Panc1 (cell line): ENCODE data around the gene MYH3. TPM values are rescaled to one million over a fixed set of nuclear protein-coding genes. Genes with fewer than 3 reads are reported as not detected.

Experiments
- ATAC-seq: fragments of 200-7000 bp; cut with Tn5 transposase; 2 replicates; pipeline ENCODE4 v1.9.1; 2020; ENCODE audit warnings: mild to moderate bottlenecking, moderate library complexity
- BruUV-seq: library from RNA; stranded (reverse); fragments of 400-500 nt; replicated peaks from 2 replicates; lab custom pipeline; 2021; lab: Mats Ljungman, UMichigan
- CTCF ChIA-PET: fragments of 300-600 bp; sonication (Branson Sonifier 250); formaldehyde crosslinking; loops from one replicate; lab custom pipeline; 2022; ENCODE audit warnings: antibody characterized with exemption; lab: Charles Lee
- POLR2A ChIA-PET: fragments of 300-600 bp; sonication (Branson Sonifier 250); formaldehyde crosslinking; loops from one replicate; lab custom pipeline; 2022; ENCODE audit warnings: antibody characterized with exemption; lab: Charles Lee
- DNase-seq: peaks from one replicate; pipeline ENCODE4 v3.0.0-alpha.2; 2010; ENCODE audit warnings: low read depth, low spot score
- H3K27ac ChIP-seq: 2 replicates; pipeline ENCODE4 v1.5.1; 2011; ENCODE audit warnings: mild to moderate bottlenecking, low read length, inconsistent platforms
- H3K27me3 ChIP-seq: fragments of 200-500 bp; sonication (Bioruptor generic); 2 replicates; pipeline ENCODE4 v1.6.0; 2014; ENCODE audit warnings: low read length, inconsistent platforms; ENCODE audit not compliant: control insufficient read depth, insufficient read depth
- H3K36me3 ChIP-seq: fragments of 200-500 bp; sonication (Bioruptor generic); 2 replicates; pipeline ENCODE4 v1.5.1; 2014; ENCODE audit warnings: inconsistent platforms, mild to moderate bottlenecking, low read length, moderate library complexity; ENCODE audit not compliant: control insufficient read depth, insufficient read depth
- H3K4me1 ChIP-seq: 2 replicates; pipeline ENCODE4 v1.5.1; 2011; ENCODE audit warnings: inconsistent platforms, mild to moderate bottlenecking, low read length, moderate library complexity; ENCODE audit not compliant: control insufficient read depth, insufficient read depth
- H3K4me3 ChIP-seq, 2 experiments: 2 replicates each; pipeline ENCODE4 v1.5.1; 2011 to 2012; ENCODE audit warnings: low read depth in 2 of 2, low read length in 2 of 2, mild to moderate bottlenecking in 2 of 2, inconsistent platforms in 1 of 2, moderate library complexity in 1 of 2
- H3K9me3 ChIP-seq: fragments of 200-500 bp; sonication (Bioruptor generic); 2 replicates; pipeline ENCODE4 v1.5.1; 2014; ENCODE audit warnings: low read depth, mild to moderate bottlenecking, inconsistent platforms, low read length, moderate library complexity; ENCODE audit not compliant: control insufficient read depth, insufficient read depth
- CTCF ChIP-seq: fragments of 450-650 bp; IDR thresholded peaks from 2 replicates; pipeline ENCODE4 v1.5.1; 2017; ENCODE audit warnings: mild to moderate bottlenecking
- POLR2AphosphoS5 ChIP-seq: IDR thresholded peaks from 2 replicates; pipeline ENCODE4 v1.6.1; 2012; ENCODE audit warnings: mild to moderate bottlenecking, low read depth, low read length, moderate library complexity
- SIN3A ChIP-seq: IDR thresholded peaks from 2 replicates; pipeline ENCODE4 v1.6.1; 2012; ENCODE audit warnings: low read depth, mild to moderate bottlenecking, low read length, moderate library complexity, borderline replicate concordance; ENCODE audit not compliant: insufficient read depth
- TCF7L2 ChIP-seq: IDR thresholded peaks from 2 replicates; pipeline ENCODE4 v1.6.1; 2011; ENCODE audit warnings: mild to moderate bottlenecking, low read depth, low read length, inconsistent platforms
- in situ Hi-C: cut with HindIII; loops from 2 replicates; pipeline ENCODE4 v1.10.0; 2016; ENCODE audit warnings: low sequenced_read_pairs, low pct_unique_long_range_greater_than_20kb
- intact Hi-C: fragments of 100-400 bp; cut with micrococcal nuclease; formaldehyde crosslinking; loops from one replicate; pipeline ENCODE4 v1.10.0; 2022; ENCODE audit not compliant: unreplicated experiment
- total RNA-seq: library from RNA; stranded (reverse); gene quantifications from one replicate; pipeline ENCODE4 v1.2.1, GENCODE V29; 2021; ENCODE audit not compliant: unreplicated experiment
- TF ChIP-seq, protein P1 (sequence below), 2 experiments: IDR thresholded peaks; 2 replicates each; pipeline ENCODE4 v1.6.1; 2011 to 2012; ENCODE audit warnings: low read depth in 2 of 2, control low read depth in 1 of 2, low read length in 1 of 2, mild to moderate bottlenecking in 1 of 2, moderate library complexity in 1 of 2; ENCODE audit not compliant: insufficient read depth in 1 of 2

The MYH3 gene
- total RNA-seq, 1 experiment from 2014 or later, result 1.6 TPM

- TF ChIP-seq, protein P1, sequence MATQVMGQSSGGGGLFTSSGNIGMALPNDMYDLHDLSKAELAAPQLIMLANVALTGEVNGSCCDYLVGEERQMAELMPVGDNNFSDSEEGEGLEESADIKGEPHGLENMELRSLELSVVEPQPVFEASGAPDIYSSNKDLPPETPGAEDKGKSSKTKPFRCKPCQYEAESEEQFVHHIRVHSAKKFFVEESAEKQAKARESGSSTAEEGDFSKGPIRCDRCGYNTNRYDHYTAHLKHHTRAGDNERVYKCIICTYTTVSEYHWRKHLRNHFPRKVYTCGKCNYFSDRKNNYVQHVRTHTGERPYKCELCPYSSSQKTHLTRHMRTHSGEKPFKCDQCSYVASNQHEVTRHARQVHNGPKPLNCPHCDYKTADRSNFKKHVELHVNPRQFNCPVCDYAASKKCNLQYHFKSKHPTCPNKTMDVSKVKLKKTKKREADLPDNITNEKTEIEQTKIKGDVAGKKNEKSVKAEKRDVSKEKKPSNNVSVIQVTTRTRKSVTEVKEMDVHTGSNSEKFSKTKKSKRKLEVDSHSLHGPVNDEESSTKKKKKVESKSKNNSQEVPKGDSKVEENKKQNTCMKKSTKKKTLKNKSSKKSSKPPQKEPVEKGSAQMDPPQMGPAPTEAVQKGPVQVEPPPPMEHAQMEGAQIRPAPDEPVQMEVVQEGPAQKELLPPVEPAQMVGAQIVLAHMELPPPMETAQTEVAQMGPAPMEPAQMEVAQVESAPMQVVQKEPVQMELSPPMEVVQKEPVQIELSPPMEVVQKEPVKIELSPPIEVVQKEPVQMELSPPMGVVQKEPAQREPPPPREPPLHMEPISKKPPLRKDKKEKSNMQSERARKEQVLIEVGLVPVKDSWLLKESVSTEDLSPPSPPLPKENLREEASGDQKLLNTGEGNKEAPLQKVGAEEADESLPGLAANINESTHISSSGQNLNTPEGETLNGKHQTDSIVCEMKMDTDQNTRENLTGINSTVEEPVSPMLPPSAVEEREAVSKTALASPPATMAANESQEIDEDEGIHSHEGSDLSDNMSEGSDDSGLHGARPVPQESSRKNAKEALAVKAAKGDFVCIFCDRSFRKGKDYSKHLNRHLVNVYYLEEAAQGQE (IDR thresholded peaks at IDR 0.05; ENCODE audit: insufficient read depth in 1 of 2, low read depth in 2 of 2, low read length in 1 of 2), result no peak
- TF ChIP-seq TCF7L2 (no peak), CTCF (no peak), SIN3A (no peak), POLR2AphosphoS5 (no peak)
- DNase-seq (no peak), ATAC-seq (no peak)
- Histone ChIP-seq H3K27ac (no peak overlapping the region), H3K9me3 (no peaks in the 10 kb centered on the region), H3K4me3 (no peak overlapping the region), H3K27me3 (0 out of 2 replicates have a peak, but pooled peaks cover 2% of the 10 kb centered on the region), H3K36me3 (no peaks in the 10 kb centered on the region), H3K4me1 (no peaks in the 10 kb centered on the region)
- intact Hi-C loops, result no loop called here
- BruUV-seq, result no TSS peak
- POLR2A ChIA-PET, result no interaction called here
- CTCF ChIA-PET, result no interaction called here
- in situ Hi-C loops, result no loop called here
Measured at GRCh38 chr17:10600571-10600970, 56.5 kb downstream of the MYH3 start.

DNA sequence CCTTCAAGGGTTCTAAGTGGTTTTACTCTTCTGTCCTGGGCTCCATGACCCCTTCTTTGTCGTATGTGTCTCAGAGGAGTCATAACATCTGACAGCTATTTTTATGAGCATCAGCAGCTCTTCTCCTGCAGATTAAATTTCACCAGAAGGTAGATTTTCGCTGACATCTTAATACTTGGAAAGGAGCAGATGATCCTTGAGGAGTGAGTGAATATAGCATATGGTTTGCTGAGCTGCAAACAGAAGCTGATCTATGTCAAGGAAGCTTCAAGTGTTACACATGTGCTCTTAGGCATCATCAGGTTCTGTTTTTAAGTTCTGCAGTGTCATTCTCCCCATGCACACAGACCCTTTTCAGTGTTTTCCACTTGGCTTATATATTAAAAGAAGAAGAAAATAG is 58.5 kb downstream of the MYH3 start:
- intact Hi-C loops (no loop called here), in situ Hi-C loops (no loop called here)
- no TSS peak for BruUV-seq
- Histone ChIP-seq H3K36me3 (no peaks in the 10 kb centered on the region), H3K4me1 (no peaks in the 10 kb centered on the region), H3K27ac (no peak overlapping the region), H3K9me3 (no peaks in the 10 kb centered on the region), H3K4me3 (no peak overlapping the region), H3K27me3 (0 out of 2 replicates have a peak, but pooled peaks cover 2% of the 10 kb centered on the region)
- TF ChIP-seq CTCF (no peak), POLR2AphosphoS5 (no peak)
- no peak for ATAC-seq
- POLR2A ChIA-PET, result no interaction called here
- no peak for DNase-seq
- CTCF ChIA-PET, result no interaction called here
